HG03025 (cell line): ENCODE results near the gene L3HYPDH.
"Not testable (repeated sequence)": the region's sequence is repeated elsewhere in the genome, so short reads cannot be mapped to it uniquely, and the experiment has no call there.

ENCODE experiments used
- ATAC-seq: cut with Tn5 transposase; IDR thresholded peaks from one replicate; pipeline ENCODE4 v1.9.1; 2021; ENCODE audit warnings: mild to moderate bottlenecking, moderate library complexity; ENCODE audit not compliant: unreplicated experiment, low FRiP score

Gene L3HYPDH

GRCh38 chr14:59480166-59480565, 4.0 kb downstream of the L3HYPDH start:
- no peak for ATAC-seq

GRCh38 chr14:59478540-59478939, 5.7 kb downstream of the L3HYPDH start:
- no peak for ATAC-seq

- ATAC-seq = no peak
Measured at GRCh38 chr14:59475709-59476108, 8.5 kb downstream of the L3HYPDH start.

- ATAC-seq = no peak
Measured at GRCh38 chr14:59474172-59474571, 10.0 kb downstream of the L3HYPDH start.

GRCh38 chr14:59465316-59466135, 18.7 kb downstream of the L3HYPDH start, which contains the start of gene GPR135:
TSS of gene GPR135 (minus strand) at chr14:59465380. CDS start at chr14:59465226, 154 bp downstream.
- ATAC-seq = peak; percentile 31

DNA sequence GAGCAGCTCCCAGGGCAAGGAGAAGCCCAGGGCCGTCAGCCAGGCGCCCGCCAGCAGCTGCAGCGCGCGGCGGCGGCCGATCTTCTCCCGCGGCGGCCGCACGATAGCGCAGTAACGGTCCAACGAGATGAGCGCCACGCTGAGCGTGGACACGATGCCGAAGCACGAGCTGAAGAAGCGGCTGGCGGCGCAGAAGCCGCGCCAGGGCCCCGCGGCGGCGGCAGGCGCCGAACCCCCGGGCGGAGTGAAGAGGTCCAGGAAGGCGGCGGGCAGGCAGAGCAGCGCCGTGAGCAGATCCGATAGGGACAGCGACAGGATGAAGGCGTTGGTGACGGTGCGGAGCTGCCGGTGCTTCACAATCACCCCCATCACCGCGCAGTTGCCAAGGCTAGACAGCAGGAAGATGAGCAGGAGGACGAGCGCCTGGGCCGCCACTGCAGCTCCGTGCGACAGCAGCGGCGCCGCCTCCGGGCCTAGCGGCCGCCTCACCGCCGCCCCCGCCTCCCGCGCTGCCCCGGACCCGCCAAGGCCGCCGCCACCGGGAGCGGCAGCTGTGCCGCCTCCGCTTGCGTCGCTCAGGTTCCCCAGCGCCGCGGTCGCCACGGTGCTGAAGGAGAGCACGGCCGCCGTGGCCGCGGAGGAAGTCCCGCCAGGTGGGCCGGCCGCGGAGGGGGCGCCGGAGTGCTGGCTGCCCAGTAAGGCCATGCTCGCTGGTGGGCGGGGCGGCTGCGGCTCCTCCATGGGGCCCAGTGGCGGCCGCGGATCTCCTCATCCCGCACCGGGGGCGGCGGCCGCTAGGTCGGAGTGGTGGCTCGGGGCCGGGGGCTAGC, 19.5 kb downstream of the L3HYPDH start:
- peak; percentile 67 for ATAC-seq

DNA sequence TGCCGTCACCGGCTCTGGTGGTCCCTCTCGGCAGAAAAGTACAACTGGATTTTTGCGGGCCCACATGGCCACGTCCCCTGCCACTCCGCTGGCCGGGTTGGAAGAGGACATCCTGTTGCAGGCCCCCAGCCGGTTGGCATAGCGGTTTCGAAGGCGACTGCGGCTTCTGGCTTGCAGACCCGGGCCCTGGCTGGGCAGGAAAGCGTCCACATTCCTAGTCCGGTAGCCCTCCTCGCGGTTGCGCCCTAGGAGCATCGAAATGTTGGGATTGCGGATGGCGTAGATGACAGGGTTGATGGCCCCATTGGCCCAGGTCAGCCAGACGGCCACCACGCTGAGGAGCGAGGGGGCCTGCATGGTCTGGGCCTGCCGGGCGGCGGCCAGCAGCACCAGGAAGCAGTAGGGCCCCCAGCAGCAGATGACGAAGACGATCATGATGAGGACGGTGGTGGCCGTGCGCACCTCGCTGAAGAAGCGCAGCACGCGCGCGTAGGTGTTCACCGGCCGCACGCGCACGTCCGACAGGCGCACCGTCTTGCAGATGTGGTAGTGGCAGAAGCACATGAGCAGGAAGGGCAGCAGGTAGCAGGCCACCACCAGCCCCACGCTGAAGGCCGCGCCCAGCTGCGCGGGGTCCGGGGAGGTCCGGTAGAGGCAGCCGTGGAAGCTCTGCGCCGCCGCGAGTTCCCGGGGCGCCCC, 20.3 kb downstream of the L3HYPDH start:
- ATAC-seq = peak; percentile 24

GRCh38 chr14:59461891-59462290, 22.3 kb downstream of the L3HYPDH start:
- no peak for ATAC-seq

- ATAC-seq = no peak
Measured at GRCh38 chr14:59460378-59460777, 23.8 kb downstream of the L3HYPDH start.

- no peak for ATAC-seq
Measured at GRCh38 chr14:59458486-59458885, 25.7 kb downstream of the L3HYPDH start.

DNA sequence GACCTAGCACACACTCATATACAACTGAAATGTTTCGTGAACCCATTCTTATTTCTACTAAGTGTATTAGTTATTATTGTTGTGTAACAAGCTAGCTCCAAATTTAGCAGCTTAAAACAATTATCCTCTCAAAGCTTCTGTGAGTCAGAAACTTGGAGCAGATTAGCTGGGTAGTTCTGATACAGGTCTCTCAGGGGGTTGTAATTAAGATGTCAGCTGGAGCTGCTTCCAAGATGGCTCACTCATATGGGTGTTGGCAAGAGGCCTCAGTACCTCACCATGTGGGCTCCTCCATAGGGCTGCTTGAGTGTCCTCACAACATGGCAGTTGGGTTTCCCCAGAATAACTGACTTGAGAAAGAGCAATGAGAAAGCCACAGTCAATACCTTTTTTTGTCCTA, 28.8 kb downstream of the L3HYPDH start:
- ATAC-seq = no peak

GRCh38 chr14:59454139-59454538, 30.1 kb downstream of the L3HYPDH start:
- no peak for ATAC-seq

DNA sequence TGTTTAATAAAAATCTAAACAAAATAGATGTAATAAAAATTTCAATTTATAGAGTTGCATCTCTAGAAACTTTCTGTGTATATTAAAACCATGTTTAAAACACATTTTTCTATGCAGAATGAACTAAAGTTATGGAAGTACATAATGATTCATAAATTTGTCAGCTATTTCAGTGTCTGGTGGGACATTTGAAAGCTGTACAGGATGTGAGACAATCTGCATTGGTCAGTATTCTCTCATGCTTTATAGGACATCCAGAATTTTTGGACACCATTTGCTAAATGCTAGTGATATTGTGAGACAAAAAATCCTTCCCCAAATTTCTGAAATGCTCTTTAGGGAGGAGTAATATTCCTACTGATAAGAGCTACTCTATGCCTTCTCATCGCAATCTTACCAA, 32.4 kb downstream of the L3HYPDH start:
- ATAC-seq = no peak

DNA sequence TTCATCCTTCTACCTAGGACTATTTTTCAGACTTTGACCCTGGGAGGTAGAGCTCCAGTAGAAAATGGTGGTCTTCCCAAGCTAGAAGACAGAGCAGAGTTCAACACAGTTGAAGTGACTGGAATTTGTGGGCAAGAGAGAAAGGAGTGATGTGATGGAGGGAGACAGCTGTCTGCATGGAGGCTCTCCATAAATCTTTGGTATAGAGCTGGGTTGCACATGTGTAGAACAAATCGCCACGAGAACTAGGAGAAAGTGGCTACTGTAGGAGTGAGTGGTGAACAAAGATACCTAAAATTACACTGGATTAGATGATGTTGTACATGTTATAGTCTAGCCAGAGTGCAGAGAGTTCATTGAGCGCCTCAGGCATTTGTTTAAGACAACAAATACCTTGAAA, 33.5 kb downstream of the L3HYPDH start:
- ATAC-seq = no peak

DNA sequence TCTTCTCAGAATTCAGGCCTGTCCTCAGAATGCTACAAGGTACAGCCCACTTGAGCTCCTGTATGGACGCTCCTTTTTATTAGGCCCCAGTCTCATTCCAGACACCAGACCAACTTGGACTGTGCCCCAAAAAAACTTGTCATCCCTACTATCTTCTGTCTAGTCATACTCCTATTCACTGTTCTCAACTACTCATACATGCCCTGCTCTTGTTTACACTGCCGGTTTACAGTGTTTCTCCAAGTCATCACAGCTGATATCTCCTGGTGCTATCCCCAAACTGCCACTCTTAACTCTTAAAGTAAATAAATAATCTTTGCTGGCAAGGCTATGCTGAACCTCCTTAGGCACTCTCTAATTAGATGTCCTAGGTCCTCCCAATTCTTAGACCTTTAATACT, 35.5 kb downstream of the L3HYPDH start:
- not testable (repeated sequence) for ATAC-seq

DNA sequence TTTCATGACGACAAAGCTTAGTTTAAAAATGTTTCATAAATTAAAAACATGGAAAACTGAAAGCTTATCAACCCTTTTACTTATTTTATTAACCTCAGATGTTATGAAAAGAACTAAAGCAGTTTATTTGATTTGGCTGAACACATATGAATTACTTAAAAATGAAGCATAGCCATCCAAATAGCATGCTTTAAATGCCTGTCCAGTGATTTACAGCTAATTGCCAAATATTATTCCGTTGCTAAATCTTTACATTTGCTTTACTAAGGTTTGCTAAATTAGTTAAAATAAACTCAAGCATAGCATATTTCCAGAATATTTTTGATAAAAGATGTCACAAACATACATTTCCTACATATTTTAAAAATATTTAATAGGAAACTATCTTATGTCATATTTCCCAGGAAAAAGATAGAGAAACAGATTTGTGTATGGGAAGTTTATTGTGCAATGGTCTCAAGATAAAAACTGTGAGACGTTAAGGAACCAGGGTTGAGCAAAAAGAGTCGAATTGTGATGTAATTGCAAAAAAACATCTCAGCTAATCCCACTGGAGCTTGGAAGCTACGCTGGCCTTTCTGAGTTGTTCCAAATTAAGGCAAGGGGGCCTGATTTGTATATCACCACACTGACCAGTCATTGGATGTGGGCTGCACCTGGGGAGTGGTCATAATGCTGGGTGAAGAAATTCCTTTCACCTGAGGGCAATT, 44.8 kb downstream of the L3HYPDH start:
- ATAC-seq = no peak

- no peak for ATAC-seq
Measured at GRCh38 chr14:59438195-59438647, 46.0 kb downstream of the L3HYPDH start.

DNA sequence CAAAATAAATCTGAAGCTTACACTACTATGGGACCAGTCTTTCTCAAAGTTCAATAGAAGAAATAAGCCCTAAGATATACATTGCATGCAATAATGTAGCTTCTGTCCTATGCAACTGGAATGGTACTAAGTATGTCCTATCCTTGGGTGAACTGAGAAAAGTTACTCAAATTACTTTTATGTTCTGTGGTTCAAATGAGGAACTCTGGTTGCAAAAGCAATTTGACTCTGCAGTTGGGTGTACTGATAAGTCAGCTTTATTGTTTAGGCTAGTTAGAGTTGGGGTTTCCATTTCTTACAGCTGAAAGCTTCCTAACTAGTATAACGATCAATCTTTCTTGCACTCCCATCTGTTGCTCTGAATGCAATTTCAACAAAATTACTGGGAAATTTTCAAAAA, 48.2 kb downstream of the L3HYPDH start:
- no peak for ATAC-seq

- ATAC-seq = no peak
Measured at GRCh38 chr14:59435101-59435500, 49.1 kb downstream of the L3HYPDH start.

DNA sequence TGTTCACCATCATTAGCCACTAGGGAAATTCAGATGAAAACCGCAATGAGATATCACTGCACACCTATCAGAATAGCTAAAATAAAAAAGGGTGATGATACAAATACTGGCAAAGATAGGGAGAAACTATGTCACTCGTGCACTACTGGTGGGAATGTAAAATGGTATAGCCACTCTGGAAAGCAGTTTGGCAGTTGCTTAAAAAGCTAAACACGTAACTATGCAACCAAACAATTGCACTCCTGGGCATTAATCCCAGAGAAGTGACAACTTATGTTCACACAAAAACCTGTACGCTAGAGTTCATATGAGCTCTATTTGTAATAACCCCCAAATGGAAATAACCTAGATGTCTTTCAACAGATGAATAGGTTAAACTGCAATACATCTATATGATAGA, 54.4 kb downstream of the L3HYPDH start:
- ATAC-seq = no peak
